Nephron (organoid): ENCODE data around the gene TRIM65.
"Not testable (repeated sequence)": the region's sequence is repeated elsewhere in the genome, so short reads cannot be mapped to it uniquely, and the experiment has no call there.

Source experiments
- H3K27ac Mint-ChIP-seq, 3 experiments: 2 replicates each; pipeline ENCODE4 v1.8.0; 2020; ENCODE audit warnings: mixed read lengths in 3 of 3, mild to moderate bottlenecking in 2 of 3, moderate library complexity in 1 of 3
- H3K27me3 Mint-ChIP-seq: 2 replicates; pipeline ENCODE4 v1.8.0; 2021; ENCODE audit warnings: low read depth, mild to moderate bottlenecking, moderate library complexity, mixed read lengths
- H3K36me3 Mint-ChIP-seq: 2 replicates; pipeline ENCODE4 v1.8.0; 2020; ENCODE audit warnings: low read depth, mixed read lengths
- H3K4me1 Mint-ChIP-seq: 2 replicates; pipeline ENCODE4 v1.8.0; 2020; ENCODE audit warnings: mixed read lengths
- H3K4me3 Mint-ChIP-seq, 3 experiments: 2 replicates each; pipeline ENCODE4 v1.8.0; 2020; ENCODE audit warnings: mild to moderate bottlenecking in 3 of 3, mixed read lengths in 3 of 3, moderate library complexity in 2 of 3
- H3K9me3 Mint-ChIP-seq: 2 replicates; pipeline ENCODE4 v1.8.0; 2020; ENCODE audit warnings: mixed read lengths
- CTCF ChIP-seq, 3 experiments: fragments of 200-600 bp; sonication (generic); IDR thresholded peaks; one replicate each; pipeline ENCODE4 v1.5.0; 2021; ENCODE audit warnings: antibody characterized with exemption in 3 of 3; ENCODE audit not compliant: unreplicated experiment in 3 of 3

Gene TRIM65

GRCh38 chr17:75864448-75864871, 32.3 kb downstream of the TRIM65 start:
- no peaks in the 10 kb centered on the region for H3K9me3 Mint-ChIP-seq
- H3K36me3 Mint-ChIP-seq, result no peaks in the 10 kb centered on the region
- H3K4me1 Mint-ChIP-seq, result peaks cover 23% of the 10 kb centered on the region
- no peak overlapping the region for H3K4me3 Mint-ChIP-seq
- peaks cover 3% of the 10 kb centered on the region for H3K27me3 Mint-ChIP-seq
- peak overlapping the region; percentile 27 to 83 (median 63) for H3K27ac Mint-ChIP-seq
- TF ChIP-seq CTCF (IDR thresholded peaks at IDR 0.05; ENCODE audit: unreplicated experiment in 3 of 3), result no peak

- peak overlapping the region in 1 of 3 experiments; percentile 80 for H3K27ac Mint-ChIP-seq
- no peak overlapping the region for H3K4me3 Mint-ChIP-seq
- peaks cover 3% of the 10 kb centered on the region for H3K27me3 Mint-ChIP-seq
- no peaks in the 10 kb centered on the region for H3K36me3 Mint-ChIP-seq
- TF ChIP-seq CTCF (IDR thresholded peaks at IDR 0.05; ENCODE audit: unreplicated experiment in 3 of 3), result no peak
- no peaks in the 10 kb centered on the region for H3K9me3 Mint-ChIP-seq
- peaks cover 18% of the 10 kb centered on the region for H3K4me1 Mint-ChIP-seq
These were observed 34.8 kb downstream of the TRIM65 start for GRCh38 chr17:75861927-75862317.

DNA sequence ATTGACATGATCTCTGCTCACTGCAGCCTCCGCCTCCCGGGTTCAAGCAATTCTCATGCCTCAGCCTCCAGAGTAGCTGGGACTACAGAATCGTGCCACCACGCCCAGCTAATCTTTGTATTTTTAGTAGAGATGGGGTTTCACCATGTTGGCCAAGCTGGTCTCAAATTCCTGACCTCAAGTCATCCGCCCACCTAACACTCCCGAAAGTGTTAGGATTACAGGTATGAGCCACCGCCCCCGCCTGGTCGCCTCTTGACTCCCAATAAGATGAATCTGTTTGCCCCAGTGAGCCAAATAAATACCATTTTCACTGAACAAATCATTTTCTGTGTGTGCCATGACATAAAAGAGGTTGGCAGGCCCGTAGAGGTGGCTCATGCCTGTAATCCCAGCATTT, 37.4 kb downstream of the TRIM65 start:
- not testable (repeated sequence) for H3K27me3 Mint-ChIP-seq, H3K4me3 Mint-ChIP-seq, H3K9me3 Mint-ChIP-seq, H3K36me3 Mint-ChIP-seq, H3K27ac Mint-ChIP-seq
- H3K4me1 Mint-ChIP-seq, result peaks cover 16% of the 10 kb centered on the region

DNA sequence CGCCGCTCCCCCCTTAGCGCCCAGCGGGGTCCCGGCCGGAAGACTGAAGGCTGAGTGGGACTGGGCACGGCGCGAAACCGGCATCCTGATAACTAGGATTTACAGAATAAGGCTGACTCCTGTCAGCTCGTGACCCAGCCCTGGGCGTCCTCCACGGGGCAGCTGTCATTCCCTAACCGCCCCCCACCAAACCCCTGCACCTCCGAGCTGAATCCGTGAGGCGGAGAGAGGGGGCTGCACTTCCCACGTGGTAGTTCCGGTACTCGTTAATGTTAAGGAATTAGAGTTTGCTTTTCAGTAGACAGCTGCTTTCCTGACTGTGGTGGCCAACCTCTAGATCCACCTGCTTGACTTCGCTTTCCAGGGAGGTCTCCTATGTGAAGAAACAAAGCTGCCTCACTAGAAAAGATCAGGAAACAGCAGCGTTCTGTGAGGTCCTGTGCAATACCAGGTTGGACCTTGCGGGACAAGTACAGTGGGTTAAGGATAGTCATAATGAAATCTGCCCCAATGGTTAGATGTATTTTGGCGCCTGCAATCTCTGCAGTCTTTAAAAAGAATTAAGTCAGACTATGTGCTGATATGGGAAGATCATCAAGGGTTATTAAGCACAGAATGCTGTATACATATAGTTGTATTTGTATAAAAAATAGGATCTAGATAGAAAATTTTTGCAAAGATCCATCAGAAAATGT, 40.5 kb downstream of the TRIM65 start:
- peak overlapping the region in 1 of 3 experiments; percentile 88 for H3K4me3 Mint-ChIP-seq
- H3K27ac Mint-ChIP-seq, result peak overlapping the region in 2 of 3 experiments; percentile 27 to 78
- H3K36me3 Mint-ChIP-seq, result peaks cover 4% of the 10 kb centered on the region
- H3K4me1 Mint-ChIP-seq, result peaks cover 12% of the 10 kb centered on the region
- no peaks in the 10 kb centered on the region for H3K27me3 Mint-ChIP-seq
- TF ChIP-seq CTCF (IDR thresholded peaks at IDR 0.05; ENCODE audit: unreplicated experiment in 3 of 3), result no peak
- H3K9me3 Mint-ChIP-seq, result no peaks in the 10 kb centered on the region

- TF ChIP-seq CTCF (IDR thresholded peaks at IDR 0.05; ENCODE audit: unreplicated experiment in 3 of 3), result peak; percentile 38 to 58 (median 45)
- Mint-ChIP-seq H3K27ac (peak within 1 kb of the TSS in 2 of 3 experiments; percentile 27 to 78), H3K36me3 (peaks cover 6% of the 10 kb centered on the region), H3K4me3 (peak within 1 kb of the TSS in 1 of 3 experiments; percentile 88), H3K4me1 (peaks cover 12% of the 10 kb centered on the region), H3K9me3 (no peaks in the 10 kb centered on the region), H3K27me3 (no peaks in the 10 kb centered on the region)
These were observed 41.3 kb downstream of the TRIM65 start, which contains the start of gene WBP2 for GRCh38 chr17:75855310-75856061. Gene WBP2, minus strand, starts transcription at chr17:75855335. Its CDS starts 38 bp downstream, at chr17:75855297.

DNA sequence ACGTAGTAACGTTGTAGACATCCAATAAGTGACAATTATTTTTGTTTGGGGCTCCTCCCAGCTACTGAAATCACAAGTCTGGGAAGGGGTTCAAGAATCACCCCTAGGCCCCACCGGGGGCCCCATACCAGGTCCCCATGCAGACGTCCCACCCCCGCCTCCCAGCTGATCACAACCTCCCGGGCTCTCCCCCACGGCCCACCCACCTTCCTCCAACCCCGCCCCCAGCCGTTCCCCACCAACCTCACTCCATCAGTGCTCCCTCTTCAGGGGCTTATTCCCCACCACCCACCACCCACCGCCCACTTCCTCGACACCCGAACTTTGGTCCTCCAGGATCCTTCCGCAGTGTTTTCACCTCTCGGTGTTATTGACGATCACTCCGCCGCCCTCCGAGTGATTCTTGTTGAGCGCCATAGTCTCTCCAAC, 41.9 kb downstream of the TRIM65 start:
- H3K27me3 Mint-ChIP-seq, result no peaks in the 10 kb centered on the region
- H3K9me3 Mint-ChIP-seq, result no peaks in the 10 kb centered on the region

More for the DNA sequence above, 41.9 kb downstream of the TRIM65 start:
- Mint-ChIP-seq H3K36me3 (peaks cover 7% of the 10 kb centered on the region), H3K4me1 (peaks cover 12% of the 10 kb centered on the region), H3K4me3 (no peak overlapping the region), H3K27ac (no peak overlapping the region)
- no peak for TF ChIP-seq CTCF (IDR thresholded peaks at IDR 0.05; ENCODE audit: unreplicated experiment in 3 of 3)
